Measurements from ENCODE around the gene RAB11FIP4. TPM values are rescaled to one million over a fixed set of nuclear protein-coding genes. Genes with fewer than 3 reads are reported as not detected.
A peak's percentile ranks its signal among the peaks of the same experiment; 100 is the strongest.
"Not testable (repeated sequence)": the region's sequence is repeated elsewhere in the genome, so short reads cannot be mapped to it uniquely, and the experiment has no call there.

Gene RAB11FIP4
- total and polyA plus RNA-seq, 8 donors = 6.5 to 42.7 (median 24.5) TPM

DNA sequence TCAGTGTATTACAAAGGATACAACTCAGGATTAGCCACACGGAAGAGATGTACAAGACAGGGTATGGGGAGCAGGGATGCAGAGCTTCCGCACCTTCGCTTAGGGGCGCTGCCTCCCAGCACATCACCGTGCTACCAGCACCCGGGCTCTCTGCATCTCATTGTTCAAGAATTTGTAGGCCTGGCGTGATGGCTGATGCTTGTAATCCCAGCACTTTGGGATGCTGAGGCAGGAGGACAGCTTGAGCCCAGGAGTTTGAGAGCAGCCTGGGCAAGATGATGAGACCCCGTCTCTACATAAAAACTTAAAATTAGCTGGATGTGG lies 43.2 kb downstream of the RAB11FIP4 start:
- no peaks in the 10 kb centered on the region for H3K4me1 ChIP-seq
- no peak overlapping the region for H3K4me3 ChIP-seq
- no peaks in the 10 kb centered on the region for H3K36me3 ChIP-seq
- H3K27me3 ChIP-seq = no peaks in the 10 kb centered on the region
- no peaks in the 10 kb centered on the region for H3K9me3 ChIP-seq
- FAIRE-seq (no peak), ATAC-seq (no peak), DNase-seq (no peak)
- intact Hi-C loops (cut with DNase I) = loop anchor here (5.0 to 10.0 kb wide), 3 partner anchors 90 to 410 kb away; no protein-coding TSS in a partner anchor
- TF ChIP-seq, protein P1, sequence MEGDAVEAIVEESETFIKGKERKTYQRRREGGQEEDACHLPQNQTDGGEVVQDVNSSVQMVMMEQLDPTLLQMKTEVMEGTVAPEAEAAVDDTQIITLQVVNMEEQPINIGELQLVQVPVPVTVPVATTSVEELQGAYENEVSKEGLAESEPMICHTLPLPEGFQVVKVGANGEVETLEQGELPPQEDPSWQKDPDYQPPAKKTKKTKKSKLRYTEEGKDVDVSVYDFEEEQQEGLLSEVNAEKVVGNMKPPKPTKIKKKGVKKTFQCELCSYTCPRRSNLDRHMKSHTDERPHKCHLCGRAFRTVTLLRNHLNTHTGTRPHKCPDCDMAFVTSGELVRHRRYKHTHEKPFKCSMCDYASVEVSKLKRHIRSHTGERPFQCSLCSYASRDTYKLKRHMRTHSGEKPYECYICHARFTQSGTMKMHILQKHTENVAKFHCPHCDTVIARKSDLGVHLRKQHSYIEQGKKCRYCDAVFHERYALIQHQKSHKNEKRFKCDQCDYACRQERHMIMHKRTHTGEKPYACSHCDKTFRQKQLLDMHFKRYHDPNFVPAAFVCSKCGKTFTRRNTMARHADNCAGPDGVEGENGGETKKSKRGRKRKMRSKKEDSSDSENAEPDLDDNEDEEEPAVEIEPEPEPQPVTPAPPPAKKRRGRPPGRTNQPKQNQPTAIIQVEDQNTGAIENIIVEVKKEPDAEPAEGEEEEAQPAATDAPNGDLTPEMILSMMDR (IDR thresholded peaks at IDR 0.05) = no peak
- whole genome bisulfite sequencing, 2 donors = 82 to 86% methylated on average over 8 of the region's 8 CpGs
- no peak overlapping the region for H3K27ac ChIP-seq

DNA sequence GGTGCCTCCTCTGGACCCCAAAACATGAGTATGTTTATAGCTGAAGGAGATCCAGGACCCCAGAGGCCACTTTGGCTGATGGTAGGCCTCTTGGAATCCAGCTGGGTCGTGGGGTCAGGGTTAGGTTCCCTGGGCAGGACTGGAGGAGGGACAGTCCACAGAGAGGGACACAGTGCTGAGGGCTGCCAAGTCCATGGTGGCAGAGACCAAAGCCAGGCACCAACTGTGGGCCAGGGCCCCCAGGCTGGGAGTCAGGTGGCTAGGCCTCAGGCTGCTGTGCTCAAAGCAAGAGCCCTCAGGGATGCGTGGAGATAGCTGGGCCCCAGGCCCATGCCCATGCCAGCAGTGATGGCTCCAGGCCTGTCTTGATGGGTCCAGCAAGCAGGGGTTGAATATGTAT lies 44.1 kb downstream of the RAB11FIP4 start:
- intact Hi-C loops (cut with DNase I) = loop anchor here (5.0 to 10.0 kb wide), 3 partner anchors 89 to 409 kb away; no protein-coding TSS in a partner anchor
- no peak for FAIRE-seq
- Histone ChIP-seq H3K9me3 (no peaks in the 10 kb centered on the region), H3K27me3 (no peaks in the 10 kb centered on the region), H3K4me3 (no peak overlapping the region), H3K4me1 (peaks cover 0 to 4% (median 0%) of the 10 kb centered on the region in 3 donors), H3K27ac (no peak overlapping the region), H3K36me3 (no peaks in the 10 kb centered on the region)
- TF ChIP-seq, protein P1 (IDR thresholded peaks at IDR 0.05) = no peak
- ATAC-seq = no peak
- DNase-seq = no peak
- WGBS, 2 donors = 67 to 69% methylated on average over 2 of the region's 2 CpGs

DNA sequence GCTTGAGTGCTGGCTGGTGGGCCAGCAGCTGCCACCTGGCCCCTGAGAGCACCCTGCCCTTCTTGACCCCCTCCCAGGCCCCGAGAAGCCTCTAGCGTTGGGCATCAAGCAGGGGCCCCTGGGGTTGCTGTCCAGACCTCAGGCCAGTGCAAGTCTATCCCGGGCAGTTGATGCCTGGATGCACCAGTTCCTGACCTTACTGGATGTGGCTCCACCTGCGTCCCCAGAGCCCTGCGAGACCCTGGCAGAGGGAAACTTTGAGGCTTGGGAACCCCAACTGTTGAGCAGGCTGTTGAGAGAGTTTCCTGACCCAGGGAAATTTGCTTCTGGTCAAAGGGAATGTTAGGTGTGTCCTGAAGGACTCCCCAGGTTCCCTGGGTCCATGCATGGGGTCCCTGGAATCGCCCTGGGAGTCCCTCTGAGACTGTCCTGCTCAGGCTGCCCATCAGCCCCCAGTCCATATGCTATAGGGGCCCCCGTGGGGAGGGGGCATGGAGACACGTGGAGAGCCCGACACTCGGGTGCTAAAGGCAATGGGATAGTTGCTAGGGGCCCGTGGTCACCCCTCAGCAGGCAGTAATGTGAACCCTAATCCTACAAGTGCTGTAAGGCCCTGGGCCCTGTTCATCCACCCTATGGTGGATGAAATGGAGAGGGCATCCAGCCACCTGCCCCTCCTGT lies 46.4 kb downstream of the RAB11FIP4 start:
- Histone ChIP-seq H3K27ac (no peak overlapping the region), H3K9me3 (no peaks in the 10 kb centered on the region), H3K36me3 (no peaks in the 10 kb centered on the region), H3K27me3 (no peaks in the 10 kb centered on the region), H3K4me3 (no peak overlapping the region), H3K4me1 (peaks cover 0 to 4% (median 0%) of the 10 kb centered on the region in 3 donors)
- FAIRE-seq = no peak
- ATAC-seq = peak; percentile 4 to 18 (median 12)
- 59 to 68% methylated on average over 11 of the region's 11 CpGs for WGBS, 2 donors
- intact Hi-C loops (cut with DNase I) = loop anchor here (2.0 to 10.0 kb wide), 4 partner anchors 87 to 407 kb away; no protein-coding TSS in a partner anchor
- TF ChIP-seq, protein P1 (IDR thresholded peaks at IDR 0.05) = no peak
- no peak for DNase-seq

DNA sequence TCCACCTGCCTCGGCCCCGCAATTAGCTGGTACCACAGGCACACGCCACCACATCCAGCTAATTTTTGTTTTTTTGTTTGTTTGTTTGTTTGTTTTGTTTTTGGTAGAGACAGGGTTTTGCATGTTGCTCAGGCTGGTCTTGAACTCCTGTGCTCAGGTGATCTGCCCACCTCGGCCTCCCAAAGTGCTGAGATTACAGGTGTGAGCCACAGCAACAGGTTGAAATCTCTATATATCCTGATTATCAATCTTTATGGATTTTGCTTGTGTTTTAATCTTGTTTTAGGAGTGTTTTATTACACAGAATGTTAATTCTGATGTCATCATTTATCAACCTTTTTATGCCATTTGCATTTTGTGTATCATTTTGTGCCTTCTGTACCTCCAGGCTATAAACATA lies 48.2 kb downstream of the RAB11FIP4 start:
- Histone ChIP-seq H3K36me3 (no peaks in the 10 kb centered on the region), H3K27me3 (no peaks in the 10 kb centered on the region), H3K4me1 (peaks cover 0 to 4% (median 0%) of the 10 kb centered on the region in 3 donors), H3K9me3 (no peaks in the 10 kb centered on the region), H3K27ac (no peak overlapping the region), H3K4me3 (no peak overlapping the region)
- WGBS, 2 donors = 67 to 77% methylated on average over 4 of the region's 4 CpGs
- ATAC-seq (no peak), DNase-seq (no peak), FAIRE-seq (no peak)
- intact Hi-C loops (cut with DNase I) = loop anchor here (2.0 to 10.0 kb wide), 4 partner anchors 85 to 405 kb away; no protein-coding TSS in a partner anchor
- TF ChIP-seq, protein P1 (IDR thresholded peaks at IDR 0.05) = no peak

DNA sequence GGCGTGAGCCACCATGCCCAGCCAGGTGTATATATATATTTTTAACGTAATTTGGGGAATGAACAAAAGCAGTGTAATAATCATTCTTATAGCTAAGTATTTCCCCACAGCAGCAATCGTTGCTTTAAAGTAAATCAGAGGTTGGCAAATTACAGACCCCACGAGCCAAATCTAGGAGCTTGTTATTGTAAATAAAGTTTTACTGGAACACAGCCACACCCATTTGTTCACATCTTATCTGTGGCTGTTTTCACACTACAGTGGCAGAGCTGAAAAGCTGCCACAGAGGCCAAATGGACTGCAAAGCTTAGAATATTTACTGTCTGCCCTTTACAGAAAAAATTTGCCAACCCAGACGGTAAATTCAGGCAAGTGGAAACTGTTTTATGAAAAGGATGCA lies 50.8 kb downstream of the RAB11FIP4 start:
- H3K9me3 ChIP-seq = no peaks in the 10 kb centered on the region
- H3K27ac ChIP-seq = no peak overlapping the region
- no peak overlapping the region for H3K4me3 ChIP-seq
- no peak for FAIRE-seq
- TF ChIP-seq, protein P1 (IDR thresholded peaks at IDR 0.05) = no peak
- no peak for DNase-seq
- no peaks in the 10 kb centered on the region for H3K27me3 ChIP-seq
- intact Hi-C loops (cut with DNase I) = no loop called here
- no peaks in the 10 kb centered on the region for H3K36me3 ChIP-seq
- peaks cover 0 to 4% (median 0%) of the 10 kb centered on the region in 3 donors for H3K4me1 ChIP-seq
- ATAC-seq = no peak
- WGBS, 2 donors = 59 to 65% methylated on average over 5 of the region's 5 CpGs

DNA sequence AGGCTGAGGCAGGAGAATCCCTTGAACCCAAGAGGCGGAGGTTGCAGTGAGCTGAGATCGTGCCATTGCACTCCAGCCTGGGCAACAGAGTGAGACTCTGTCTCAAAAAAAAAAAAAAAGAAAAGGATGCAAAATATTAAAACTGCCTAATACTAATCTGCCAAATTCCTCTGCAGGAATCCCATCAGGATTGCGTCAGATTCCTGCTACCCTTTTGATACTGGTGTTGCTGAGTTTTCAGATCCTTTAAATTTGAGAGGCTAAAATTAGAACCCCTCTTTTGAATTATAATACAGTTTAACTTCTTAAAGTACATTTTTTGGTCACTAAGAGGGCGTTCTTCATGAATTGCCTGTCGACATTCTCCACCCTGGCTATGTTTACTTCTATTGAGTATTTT lies 51.4 kb downstream of the RAB11FIP4 start:
- H3K4me3 ChIP-seq; H3K9me3 ChIP-seq; H3K27ac ChIP-seq; H3K36me3 ChIP-seq; DNase-seq; intact Hi-C loops (cut with DNase I); FAIRE-seq; ATAC-seq; H3K27me3 ChIP-seq; H3K4me1 ChIP-seq: not testable (repeated sequence)
- WGBS, 2 donors = 89 to 91% methylated on average over 5 of the region's 5 CpGs

All from pancreas (tissue), 10 donors.